A549 treated with CpdA at 1 μM for 4 hours (cell line): ENCODE results near the gene IL10. TPM values are rescaled to one million over a fixed set of nuclear protein-coding genes. Genes with fewer than 3 reads are reported as not detected.

Experiments
- total RNA-seq: library from RNA; stranded (reverse); fragments of 200-300 nt; extraction: Qiagen RNA extraction; gene quantifications from 5 replicates; pipeline ENCODE4 v1.2.3, GENCODE V29; 2022; ENCODE audit warnings: low read depth

The IL10 gene
- not detected in 5 replicates for total RNA-seq

DNA sequence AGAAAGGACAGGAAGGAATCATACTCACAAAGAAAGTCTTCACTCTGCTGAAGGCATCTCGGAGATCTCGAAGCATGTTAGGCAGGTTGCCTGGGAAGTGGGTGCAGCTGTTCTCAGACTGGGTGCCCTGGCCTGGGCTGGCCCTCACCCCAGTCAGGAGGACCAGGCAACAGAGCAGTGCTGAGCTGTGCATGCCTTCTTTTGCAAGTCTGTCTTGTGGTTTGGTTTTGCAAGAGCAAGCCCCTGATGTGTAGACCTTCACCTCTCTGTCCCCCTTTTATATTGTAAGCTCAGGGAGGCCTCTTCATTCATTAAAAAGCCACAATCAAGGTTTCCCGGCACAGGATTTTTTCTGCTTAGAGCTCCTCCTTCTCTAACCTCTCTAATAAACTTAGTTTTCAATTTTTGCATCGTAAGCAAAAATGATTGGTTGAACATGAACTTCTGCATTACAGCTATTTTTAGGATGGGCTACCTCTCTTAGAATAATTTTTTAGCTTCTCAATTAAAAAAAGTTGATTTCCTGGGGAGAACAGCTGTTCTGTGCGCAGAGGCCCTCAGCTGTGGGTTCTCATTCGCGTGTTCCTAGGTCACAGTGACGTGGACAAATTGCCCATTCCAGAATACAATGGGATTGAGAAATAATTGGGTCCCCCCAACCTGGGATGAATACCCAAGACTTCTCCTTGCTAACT, at the start of gene IL10:
Gene IL10, minus strand, starts transcription at position 252 of the 695 bp plus-strand sequence. Its CDS starts 59 bp downstream, at position 193.

DNA sequence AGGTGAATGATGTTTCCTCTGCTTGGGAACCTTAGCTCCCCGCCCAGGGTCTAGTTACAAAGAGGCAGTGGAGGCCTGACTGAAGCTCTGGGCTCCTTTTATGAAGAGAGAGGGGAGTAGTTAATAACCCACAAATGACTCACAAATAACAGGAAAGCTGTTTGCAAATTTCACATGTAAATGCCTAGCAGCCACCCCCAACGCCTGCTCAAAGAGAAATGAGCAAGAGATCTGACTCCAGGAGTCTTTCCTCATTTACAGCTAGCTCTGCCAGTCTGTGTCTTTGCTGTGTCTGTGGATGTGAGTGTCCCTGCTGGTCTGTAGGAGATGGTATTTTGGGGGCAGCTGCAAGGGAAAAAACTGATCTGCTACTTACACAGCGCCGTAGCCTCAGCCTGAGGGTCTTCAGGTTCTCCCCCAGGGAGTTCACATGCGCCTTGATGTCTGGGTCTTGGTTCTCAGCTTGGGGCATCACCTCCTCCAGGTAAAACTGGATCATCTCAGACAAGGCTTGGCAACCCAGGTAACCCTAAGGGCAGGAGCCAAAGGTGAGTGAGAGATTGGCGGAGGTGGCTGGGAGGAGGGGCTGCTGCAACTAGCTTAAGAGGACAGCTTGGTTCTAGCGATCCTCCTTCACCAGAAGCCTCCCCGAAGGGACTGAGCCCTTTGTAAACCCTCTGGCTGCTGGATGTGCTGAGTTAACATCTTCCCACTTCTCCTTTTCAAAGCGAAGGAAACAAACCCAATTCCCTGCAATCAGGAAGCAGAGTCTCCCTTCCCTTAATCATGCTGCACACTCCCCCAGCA, 1.6 kb downstream of the IL10 start, which contains the start of gene IL19:
Gene IL19, plus strand, starts transcription at position 243 of the 807 bp plus-strand sequence. CDS start 65,890 bp downstream, outside the sequence.

Other genes starting within 250 kb of the IL10 start
- gene EIF2D, start 160.0 kb downstream of the IL10 start, total RNA-seq, result 32.8 to 37.8 TPM (median 36.2 TPM) in 5 replicates
- gene DYRK3, start 137.0 kb downstream of the IL10 start, total RNA-seq, result 7.8 to 11.8 TPM (median 9.8 TPM) in 5 replicates
- gene MAPKAPK2, start 87.6 kb downstream of the IL10 start, total RNA-seq, result 61.0 to 70.9 TPM (median 65.7 TPM) in 5 replicates
- gene IL19, start 1.7 kb downstream of the IL10 start, total RNA-seq, result not detected in 5 replicates
- gene IL20, start 93.1 kb upstream of the IL10 start, total RNA-seq, result not detected in 5 replicates
- 0.24 to 0.57 TPM (median 0.40 TPM) in 4 of 5 replicates, not detected in the other for gene IL24, start 124.9 kb upstream of the IL10 start, total RNA-seq
- 3.9 to 6.6 TPM (median 3.9 TPM) in 5 replicates for gene FCMR, start 149.4 kb upstream of the IL10 start, total RNA-seq
- gene PIGR, start 174.0 kb upstream of the IL10 start, total RNA-seq, result not detected in 5 replicates
- not detected in 5 replicates for gene FCAMR, start 198.0 kb upstream of the IL10 start, total RNA-seq